ENCODE data around the gene CTTNBP2.

Gene CTTNBP2

GRCh38 chr7:117781707-117782106, 91.5 kb downstream of the CTTNBP2 start:
- Histone ChIP-seq H3K27me3 (replicated peaks; ENCODE audit: control insufficient read depth, insufficient read depth, low read length) (no peaks in the 10 kb centered on the region), H3K36me3 (ENCODE audit: control insufficient read depth, insufficient read depth, low read length, severe bottlenecking) (no peaks in the 10 kb centered on the region), H3K9me3 (ENCODE audit: control insufficient read depth, low read length) (no peaks in the 10 kb centered on the region), H3K9ac (ENCODE audit: low read length) (no peak overlapping the region), H3K4me3 (ENCODE audit: low read length) (no peak overlapping the region), H3K4me1 (ENCODE audit: control insufficient read depth, insufficient read depth, low read length) (peaks cover 12% of the 10 kb centered on the region)
- no peak for DNase-seq (ENCODE audit: low read depth)

GRCh38 chr7:117780832-117781231, 92.4 kb downstream of the CTTNBP2 start:
- H3K4me1 ChIP-seq (ENCODE audit: control insufficient read depth, insufficient read depth, low read length): peaks cover 12% of the 10 kb centered on the region
- H3K9ac ChIP-seq (ENCODE audit: low read length): no peak overlapping the region
- peak; percentile 20 for DNase-seq (ENCODE audit: low read depth)
- no peaks in the 10 kb centered on the region for H3K27me3 ChIP-seq (replicated peaks; ENCODE audit: control insufficient read depth, insufficient read depth, low read length)
- no peak overlapping the region for H3K4me3 ChIP-seq (ENCODE audit: low read length)
- no peaks in the 10 kb centered on the region for H3K9me3 ChIP-seq (ENCODE audit: control insufficient read depth, low read length)
- H3K36me3 ChIP-seq (ENCODE audit: control insufficient read depth, insufficient read depth, low read length, severe bottlenecking): no peaks in the 10 kb centered on the region

- H3K27me3 ChIP-seq (replicated peaks; ENCODE audit: control insufficient read depth, insufficient read depth, low read length): no peaks in the 10 kb centered on the region
- H3K36me3 ChIP-seq (ENCODE audit: control insufficient read depth, insufficient read depth, low read length, severe bottlenecking): no peaks in the 10 kb centered on the region
- no peak overlapping the region for H3K9ac ChIP-seq (ENCODE audit: low read length)
- H3K4me3 ChIP-seq (ENCODE audit: low read length): no peak overlapping the region
- DNase-seq (ENCODE audit: low read depth): no peak
- peaks cover 20% of the 10 kb centered on the region for H3K4me1 ChIP-seq (ENCODE audit: control insufficient read depth, insufficient read depth, low read length)
- no peaks in the 10 kb centered on the region for H3K9me3 ChIP-seq (ENCODE audit: control insufficient read depth, low read length)
These were observed 95.7 kb downstream of the CTTNBP2 start for GRCh38 chr7:117777335-117778142.

GRCh38 chr7:117776224-117776623, 97.0 kb downstream of the CTTNBP2 start:
- H3K27me3 ChIP-seq (replicated peaks; ENCODE audit: control insufficient read depth, insufficient read depth, low read length): no peaks in the 10 kb centered on the region
- H3K9ac ChIP-seq (ENCODE audit: low read length): no peak overlapping the region
- peaks cover 15% of the 10 kb centered on the region for H3K4me1 ChIP-seq (ENCODE audit: control insufficient read depth, insufficient read depth, low read length)
- H3K4me3 ChIP-seq (ENCODE audit: low read length): no peak overlapping the region
- H3K9me3 ChIP-seq (ENCODE audit: control insufficient read depth, low read length): no peaks in the 10 kb centered on the region
- H3K36me3 ChIP-seq (ENCODE audit: control insufficient read depth, insufficient read depth, low read length, severe bottlenecking): no peaks in the 10 kb centered on the region
- no peak for DNase-seq (ENCODE audit: low read depth)

- no peaks in the 10 kb centered on the region for H3K27me3 ChIP-seq (replicated peaks; ENCODE audit: control insufficient read depth, insufficient read depth, low read length)
- H3K9ac ChIP-seq (ENCODE audit: low read length): no peak overlapping the region
- H3K36me3 ChIP-seq (ENCODE audit: control insufficient read depth, insufficient read depth, low read length, severe bottlenecking): no peaks in the 10 kb centered on the region
- DNase-seq (ENCODE audit: low read depth): no peak
- H3K9me3 ChIP-seq (ENCODE audit: control insufficient read depth, low read length): no peaks in the 10 kb centered on the region
- H3K4me1 ChIP-seq (ENCODE audit: control insufficient read depth, insufficient read depth, low read length): peaks cover 11% of the 10 kb centered on the region
- H3K4me3 ChIP-seq (ENCODE audit: low read length): no peak overlapping the region
These were observed 97.4 kb downstream of the CTTNBP2 start for GRCh38 chr7:117775801-117776200.

- H3K9me3 ChIP-seq (ENCODE audit: control insufficient read depth, low read length): no peaks in the 10 kb centered on the region
- H3K9ac ChIP-seq (ENCODE audit: low read length): no peak overlapping the region
- H3K4me1 ChIP-seq (ENCODE audit: control insufficient read depth, insufficient read depth, low read length): peaks cover 8% of the 10 kb centered on the region
- no peak for DNase-seq (ENCODE audit: low read depth)
- no peaks in the 10 kb centered on the region for H3K36me3 ChIP-seq (ENCODE audit: control insufficient read depth, insufficient read depth, low read length, severe bottlenecking)
- no peak overlapping the region for H3K4me3 ChIP-seq (ENCODE audit: low read length)
- no peaks in the 10 kb centered on the region for H3K27me3 ChIP-seq (replicated peaks; ENCODE audit: control insufficient read depth, insufficient read depth, low read length)
These were observed 98.3 kb downstream of the CTTNBP2 start for GRCh38 chr7:117774943-117775342.

GRCh38 chr7:117772421-117772820, 100.8 kb downstream of the CTTNBP2 start:
- Histone ChIP-seq H3K27me3 (replicated peaks; ENCODE audit: control insufficient read depth, insufficient read depth, low read length) (no peaks in the 10 kb centered on the region), H3K9ac (ENCODE audit: low read length) (no peak overlapping the region), H3K36me3 (ENCODE audit: control insufficient read depth, insufficient read depth, low read length, severe bottlenecking) (no peaks in the 10 kb centered on the region), H3K4me3 (ENCODE audit: low read length) (no peak overlapping the region), H3K4me1 (ENCODE audit: control insufficient read depth, insufficient read depth, low read length) (peaks cover 14% of the 10 kb centered on the region), H3K9me3 (ENCODE audit: control insufficient read depth, low read length) (no peaks in the 10 kb centered on the region)
- DNase-seq (ENCODE audit: low read depth): no peak

- H3K4me3 ChIP-seq (ENCODE audit: low read length): no peak overlapping the region
These were observed 101.5 kb downstream of the CTTNBP2 start for GRCh38 chr7:117771756-117772155.

GRCh38 chr7:117769085-117769484, 104.2 kb downstream of the CTTNBP2 start:
- Histone ChIP-seq H3K36me3 (ENCODE audit: control insufficient read depth, insufficient read depth, low read length, severe bottlenecking) (no peaks in the 10 kb centered on the region), H3K9me3 (ENCODE audit: control insufficient read depth, low read length) (no peaks in the 10 kb centered on the region), H3K4me3 (ENCODE audit: low read length) (no peak overlapping the region), H3K9ac (ENCODE audit: low read length) (no peak overlapping the region), H3K27me3 (replicated peaks; ENCODE audit: control insufficient read depth, insufficient read depth, low read length) (no peaks in the 10 kb centered on the region), H3K4me1 (ENCODE audit: control insufficient read depth, insufficient read depth, low read length) (peaks cover 6% of the 10 kb centered on the region)
- no peak for DNase-seq (ENCODE audit: low read depth)

More at GRCh38 chr7:117771756-117772155, 101.5 kb downstream of the CTTNBP2 start:
- Histone ChIP-seq H3K36me3 (ENCODE audit: control insufficient read depth, insufficient read depth, low read length, severe bottlenecking) (no peaks in the 10 kb centered on the region), H3K4me1 (ENCODE audit: control insufficient read depth, insufficient read depth, low read length) (peaks cover 14% of the 10 kb centered on the region), H3K9ac (ENCODE audit: low read length) (no peak overlapping the region), H3K27me3 (replicated peaks; ENCODE audit: control insufficient read depth, insufficient read depth, low read length) (no peaks in the 10 kb centered on the region), H3K9me3 (ENCODE audit: control insufficient read depth, low read length) (no peaks in the 10 kb centered on the region)
- no peak for DNase-seq (ENCODE audit: low read depth)

GRCh38 chr7:117767951-117768350, 105.3 kb downstream of the CTTNBP2 start:
- H3K9me3 ChIP-seq (ENCODE audit: control insufficient read depth, low read length): no peaks in the 10 kb centered on the region
- H3K9ac ChIP-seq (ENCODE audit: low read length): no peak overlapping the region
- no peaks in the 10 kb centered on the region for H3K36me3 ChIP-seq (ENCODE audit: control insufficient read depth, insufficient read depth, low read length, severe bottlenecking)
- no peak for DNase-seq (ENCODE audit: low read depth)
- H3K27me3 ChIP-seq (replicated peaks; ENCODE audit: control insufficient read depth, insufficient read depth, low read length): no peaks in the 10 kb centered on the region
- H3K4me3 ChIP-seq (ENCODE audit: low read length): no peak overlapping the region
- H3K4me1 ChIP-seq (ENCODE audit: control insufficient read depth, insufficient read depth, low read length): peaks cover 6% of the 10 kb centered on the region

- H3K9ac ChIP-seq (ENCODE audit: low read length): no peak overlapping the region
- H3K4me1 ChIP-seq (ENCODE audit: control insufficient read depth, insufficient read depth, low read length): peaks cover 6% of the 10 kb centered on the region
- no peak overlapping the region for H3K4me3 ChIP-seq (ENCODE audit: low read length)
- no peaks in the 10 kb centered on the region for H3K36me3 ChIP-seq (ENCODE audit: control insufficient read depth, insufficient read depth, low read length, severe bottlenecking)
- no peaks in the 10 kb centered on the region for H3K27me3 ChIP-seq (replicated peaks; ENCODE audit: control insufficient read depth, insufficient read depth, low read length)
- no peak for DNase-seq (ENCODE audit: low read depth)
- H3K9me3 ChIP-seq (ENCODE audit: control insufficient read depth, low read length): no peaks in the 10 kb centered on the region
These were observed 106.3 kb downstream of the CTTNBP2 start for GRCh38 chr7:117766913-117767312.

- Histone ChIP-seq H3K9me3 (ENCODE audit: control insufficient read depth, low read length) (no peaks in the 10 kb centered on the region), H3K27me3 (replicated peaks; ENCODE audit: control insufficient read depth, insufficient read depth, low read length) (no peaks in the 10 kb centered on the region), H3K9ac (ENCODE audit: low read length) (no peak overlapping the region), H3K36me3 (ENCODE audit: control insufficient read depth, insufficient read depth, low read length, severe bottlenecking) (no peaks in the 10 kb centered on the region), H3K4me1 (ENCODE audit: control insufficient read depth, insufficient read depth, low read length) (peaks cover 3% of the 10 kb centered on the region), H3K4me3 (ENCODE audit: low read length) (no peak overlapping the region)
- DNase-seq (ENCODE audit: low read depth): no peak
These were observed 109.2 kb downstream of the CTTNBP2 start for GRCh38 chr7:117764031-117764430.

Measured in adipocyte (in vitro differentiated cells).